Neural progenitor cell (in vitro differentiated cells): ENCODE data around the gene ANO7. TPM values are rescaled to one million over a fixed set of nuclear protein-coding genes. Genes with fewer than 3 reads are reported as not detected.

Experiments used
- DNase-seq: peaks from one replicate; pipeline ENCODE4 v3.0.0-alpha.2; 2016; ENCODE audit warnings: low spot score
- H2AFZ ChIP-seq: fragments of 200-600 bp; sonication (generic); replicated peaks from 2 replicates; pipeline ENCODE4 v1.6.1; 2016; ENCODE audit warnings: antibody characterized with exemption
- H3F3A ChIP-seq: fragments of 200-600 bp; sonication (generic); 2 replicates; pipeline ENCODE4 v1.6.1; 2016; ENCODE audit warnings: antibody characterized with exemption, low read depth
- H3K27ac ChIP-seq: fragments of 200-600 bp; sonication (generic); 2 replicates; pipeline ENCODE4 v1.5.1; 2016; ENCODE audit warnings: mild to moderate bottlenecking
- H3K27me3 ChIP-seq: fragments of 200-600 bp; sonication (generic); 2 replicates; pipeline ENCODE4 v1.6.1; 2016; ENCODE audit warnings: mild to moderate bottlenecking, moderate library complexity
- H3K36me3 ChIP-seq: fragments of 200-600 bp; sonication (generic); 2 replicates; pipeline ENCODE4 v1.5.1; 2016
- H3K4me1 ChIP-seq: fragments of 200-600 bp; sonication (generic); 2 replicates; pipeline ENCODE4 v1.6.1; 2016; ENCODE audit warnings: mixed run types
- H3K4me2 ChIP-seq: fragments of 200-600 bp; sonication (generic); 2 replicates; pipeline ENCODE4 v1.6.1; 2016
- H3K4me3 ChIP-seq: fragments of 200-600 bp; sonication (generic); 2 replicates; pipeline ENCODE4 v1.5.1; 2016
- H3K79me2 ChIP-seq: fragments of 200-600 bp; sonication (generic); 2 replicates; pipeline ENCODE4 v1.6.1; 2016; ENCODE audit warnings: low read depth
- H3K9ac ChIP-seq: fragments of 200-600 bp; sonication (generic); 2 replicates; pipeline ENCODE4 v1.6.1; 2016
- H3K9me3 ChIP-seq: fragments of 200-600 bp; sonication (generic); 2 replicates; pipeline ENCODE4 v1.5.1; 2016; ENCODE audit warnings: low read depth
- H4K20me1 ChIP-seq: fragments of 200-600 bp; sonication (generic); 2 replicates; pipeline ENCODE4 v1.6.1; 2016; ENCODE audit warnings: low read depth
- H3K27ac Mint-ChIP-seq: 3 replicates; pipeline ENCODE4 v1.8.0; 2021; ENCODE audit warnings: mixed read lengths
- H3K27me3 Mint-ChIP-seq: 2 replicates; pipeline ENCODE4 v1.8.0; 2022; ENCODE audit warnings: low read depth, mild to moderate bottlenecking, inconsistent platforms, moderate library complexity, mixed read lengths; ENCODE audit not compliant: insufficient read depth
- H3K36me3 Mint-ChIP-seq: 3 replicates; pipeline ENCODE4 v1.8.0; 2021; ENCODE audit warnings: mixed read lengths
- H3K4me1 Mint-ChIP-seq: 3 replicates; pipeline ENCODE4 v1.8.0; 2021; ENCODE audit warnings: mixed read lengths
- H3K4me3 Mint-ChIP-seq: 3 replicates; pipeline ENCODE4 v1.8.0; 2021; ENCODE audit warnings: mild to moderate bottlenecking, moderate library complexity, mixed read lengths
- H3K9me3 Mint-ChIP-seq: 3 replicates; pipeline ENCODE4 v1.8.0; 2020; ENCODE audit warnings: mixed read lengths
- CTCF ChIP-seq: fragments of 200-600 bp; sonication (generic); IDR thresholded peaks from 2 replicates; pipeline ENCODE4 v1.5.1; 2017; ENCODE audit warnings: antibody characterized with exemption, mild to moderate bottlenecking
- EZH2 ChIP-seq: fragments of 200-600 bp; sonication (generic); IDR thresholded peaks from 2 replicates; pipeline ENCODE4 v1.6.1; 2017; ENCODE audit warnings: antibody characterized with exemption, mild to moderate bottlenecking, moderate library complexity
- EZH2phosphoT487 ChIP-seq: fragments of 200-600 bp; sonication (generic); IDR thresholded peaks from 2 replicates; pipeline ENCODE4 v1.6.1; 2017; ENCODE audit warnings: antibody characterized with exemption
- total RNA-seq: library from RNA; depleted of rRNA; stranded (reverse); fragments of >200 nt; gene quantifications from 2 replicates; pipeline ENCODE4 v1.2.3, GENCODE V29; 2015; ENCODE audit warnings: low replicate concordance

ANO7 gene
- total RNA-seq, 1 donor from 2014 or later = not detected

- H3K9ac ChIP-seq = no peak overlapping the region
- H3K4me1 ChIP-seq = no peaks in the 10 kb centered on the region
- no peaks in the 10 kb centered on the region for H3K9me3 ChIP-seq
- H3K27ac Mint-ChIP-seq = no peak overlapping the region
- H3K27me3 Mint-ChIP-seq = no peaks in the 10 kb centered on the region
- H3K9me3 Mint-ChIP-seq = no peaks in the 10 kb centered on the region
- H3K4me1 Mint-ChIP-seq = no peaks in the 10 kb centered on the region
- H3F3A ChIP-seq = no peaks in the 10 kb centered on the region
- H3K36me3 Mint-ChIP-seq = peaks cover 32% of the 10 kb centered on the region
- H3K27ac ChIP-seq = no peak overlapping the region
- no peak overlapping the region for H3K4me2 ChIP-seq
- DNase-seq = no peak
- H3K4me3 Mint-ChIP-seq = no peak overlapping the region
- no peaks in the 10 kb centered on the region for H3K27me3 ChIP-seq
- no peak overlapping the region for H3K4me3 ChIP-seq
- H3K36me3 ChIP-seq = peaks cover 2% of the 10 kb centered on the region
- peaks cover 11% of the 10 kb centered on the region for H3K79me2 ChIP-seq
- TF ChIP-seq EZH2 (no peak), EZH2phosphoT487 (no peak), CTCF (no peak)
- H2AFZ ChIP-seq = no peak overlapping the region
- peaks cover 13% of the 10 kb centered on the region for H4K20me1 ChIP-seq
Measured at GRCh38 chr2:241260911-241261310, 72.4 kb downstream of the ANO7 start.

- Histone ChIP-seq H3K79me2 (peaks cover 17% of the 10 kb centered on the region), H4K20me1 (peaks cover 20% of the 10 kb centered on the region), H3K27me3 (no peaks in the 10 kb centered on the region), H3K4me1 (peaks cover 4% of the 10 kb centered on the region), H3K9ac (no peak overlapping the region), H3K36me3 (peaks cover 2% of the 10 kb centered on the region), H3K27ac (no peak overlapping the region), H3K9me3 (no peaks in the 10 kb centered on the region), H3F3A (no peaks in the 10 kb centered on the region), H2AFZ (no peak overlapping the region), H3K4me3 (no peak overlapping the region), H3K4me2 (no peak overlapping the region)
- DNase-seq = no peak
- Mint-ChIP-seq H3K36me3 (peaks cover 30% of the 10 kb centered on the region), H3K27ac (no peak overlapping the region), H3K4me3 (no peak overlapping the region), H3K4me1 (no peaks in the 10 kb centered on the region), H3K27me3 (no peaks in the 10 kb centered on the region), H3K9me3 (no peaks in the 10 kb centered on the region)
- TF ChIP-seq EZH2phosphoT487 = no peak
- no peak for TF ChIP-seq EZH2
- no peak for TF ChIP-seq CTCF
Measured at GRCh38 chr2:241261628-241262027, 73.2 kb downstream of the ANO7 start.

- Mint-ChIP-seq H3K36me3 (peaks cover 26% of the 10 kb centered on the region), H3K4me1 (no peaks in the 10 kb centered on the region), H3K27me3 (no peaks in the 10 kb centered on the region), H3K27ac (no peak overlapping the region), H3K9me3 (no peaks in the 10 kb centered on the region), H3K4me3 (no peak overlapping the region)
- Histone ChIP-seq H3K27me3 (no peaks in the 10 kb centered on the region), H3K9me3 (no peaks in the 10 kb centered on the region), H3K36me3 (no peaks in the 10 kb centered on the region), H3F3A (no peaks in the 10 kb centered on the region), H3K4me1 (peaks cover 4% of the 10 kb centered on the region), H3K4me3 (no peak overlapping the region), H3K27ac (no peak overlapping the region), H3K79me2 (peaks cover 26% of the 10 kb centered on the region), H2AFZ (no peak overlapping the region), H4K20me1 (peaks cover 34% of the 10 kb centered on the region), H3K9ac (no peak overlapping the region), H3K4me2 (no peak overlapping the region)
- TF ChIP-seq EZH2phosphoT487 = no peak
- TF ChIP-seq EZH2 = no peak
- TF ChIP-seq CTCF = no peak
- DNase-seq = no peak
Measured at GRCh38 chr2:241263061-241263460, 74.6 kb downstream of the ANO7 start.
